HUES64 (cell line): Measurements from ENCODE around the gene ABHD2.

ENCODE experiments used
- H3K27ac ChIP-seq: 2 replicates; pipeline ENCODE4 v1.7.0; 2013; ENCODE audit warnings: low read depth, low read length, inconsistent platforms
- H3K27me3 ChIP-seq: 2 replicates; pipeline ENCODE4 v1.6.1; 2013; ENCODE audit warnings: mild to moderate bottlenecking, low read length; ENCODE audit not compliant: insufficient read depth
- H3K36me3 ChIP-seq: 2 replicates; pipeline ENCODE4 v1.6.1; 2013; ENCODE audit warnings: mild to moderate bottlenecking, low read length; ENCODE audit not compliant: insufficient read depth
- H3K4me1 ChIP-seq: 2 replicates; pipeline ENCODE4 v1.6.1; 2013; ENCODE audit warnings: mild to moderate bottlenecking, low read length, moderate library complexity; ENCODE audit not compliant: insufficient read depth
- H3K4me3 ChIP-seq: 2 replicates; pipeline ENCODE4 v1.5.1; 2013; ENCODE audit warnings: mild to moderate bottlenecking, low read length, moderate library complexity
- H3K9ac ChIP-seq: 2 replicates; pipeline ENCODE4 v1.6.1; 2013; ENCODE audit warnings: mild to moderate bottlenecking, low read depth, low read length
- H3K9me3 ChIP-seq: 2 replicates; pipeline ENCODE4 v1.6.1; 2013; ENCODE audit warnings: low read depth, low read length; ENCODE audit not compliant: insufficient read depth
- WGBS: fragments of 150-250, 120-280 bp; methylation state at CpG from one replicate; pipeline ENCODE4 v1.1.7; 2013; ENCODE audit warnings: missing lambda C conversion rate; 5-methylcytosine and 5-hydroxymethylcytosine counted together

Gene ABHD2

DNA sequence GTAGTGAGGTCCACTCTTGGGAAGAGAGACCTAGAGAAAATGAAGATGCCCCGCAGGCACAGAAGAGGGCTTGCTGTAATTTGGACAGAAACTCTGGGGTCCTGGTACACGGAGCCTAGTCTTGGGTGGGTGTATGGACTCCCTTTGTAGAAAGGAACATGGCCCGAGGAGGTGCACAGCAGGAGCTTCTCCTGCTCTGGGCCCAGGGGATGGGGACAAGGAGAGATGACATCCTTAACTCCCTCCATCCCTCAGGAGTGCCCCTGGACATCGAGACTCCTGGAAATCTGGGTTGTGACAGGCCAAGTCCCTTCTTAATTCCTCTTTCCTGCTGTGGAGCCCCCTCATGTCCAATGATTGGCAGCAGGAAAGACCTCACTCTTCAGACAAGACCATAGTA, 29.9 kb upstream of the ABHD2 start:
- Histone ChIP-seq H3K36me3 (no peaks in the 10 kb centered on the region), H3K9ac (no peak overlapping the region), H3K27me3 (no peaks in the 10 kb centered on the region), H3K4me3 (no peak overlapping the region), H3K27ac (no peak overlapping the region), H3K4me1 (no peaks in the 10 kb centered on the region), H3K9me3 (no peaks in the 10 kb centered on the region)
- 91% methylated on average over 4 of the region's 4 CpGs for WGBS

DNA sequence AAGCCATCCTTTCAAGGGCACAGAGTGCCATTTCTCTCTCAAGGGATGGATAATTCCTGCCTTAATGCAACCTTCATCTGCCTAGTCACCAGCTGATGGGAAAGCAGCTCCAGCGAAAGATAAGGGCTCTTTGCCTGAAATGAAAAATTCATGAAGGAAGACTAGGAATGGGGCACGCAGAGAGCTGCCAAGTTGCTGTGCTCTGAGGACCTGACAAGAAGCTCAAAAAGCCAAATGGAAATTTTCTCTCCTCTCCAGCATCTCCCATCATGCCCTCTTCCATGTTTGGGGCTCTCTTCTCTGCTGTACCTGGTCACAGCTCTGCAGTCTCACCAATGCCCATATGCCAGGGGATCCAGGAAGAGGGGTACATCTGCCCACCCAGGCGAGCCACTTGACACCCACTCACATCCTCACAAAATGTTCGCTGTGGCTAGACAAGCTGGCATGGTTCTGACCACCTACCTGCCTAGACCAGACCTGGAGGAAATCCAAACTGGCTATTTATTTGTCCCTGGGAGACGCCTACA, 29.3 kb upstream of the ABHD2 start:
- H3K4me1 ChIP-seq = no peaks in the 10 kb centered on the region
- H3K36me3 ChIP-seq = no peaks in the 10 kb centered on the region
- no peaks in the 10 kb centered on the region for H3K9me3 ChIP-seq
- H3K9ac ChIP-seq = no peak overlapping the region
- H3K27ac ChIP-seq = no peak overlapping the region
- H3K4me3 ChIP-seq = no peak overlapping the region
- WGBS = 96% methylated on average over 5 of the region's 5 CpGs
- H3K27me3 ChIP-seq = no peaks in the 10 kb centered on the region

DNA sequence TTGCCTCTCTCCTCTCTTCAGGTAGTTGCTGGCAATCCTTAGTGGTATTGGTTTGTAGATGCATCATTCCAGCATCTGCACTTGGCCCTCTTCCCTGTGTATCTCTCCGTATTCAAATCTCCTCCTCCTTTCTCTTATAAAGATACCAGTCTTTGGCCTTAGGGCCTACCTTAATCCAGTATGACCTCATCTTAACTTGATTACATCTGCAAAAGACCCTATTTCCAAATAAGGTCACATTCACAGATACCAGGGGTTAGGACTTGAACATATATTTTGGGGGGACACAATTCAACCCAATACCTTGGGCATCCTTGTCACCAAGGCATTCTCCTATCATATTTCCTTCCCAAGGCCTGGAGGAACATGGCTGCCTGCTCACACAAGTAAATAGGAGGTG, 22.0 kb upstream of the ABHD2 start:
- Histone ChIP-seq H3K36me3 (no peaks in the 10 kb centered on the region), H3K4me1 (no peaks in the 10 kb centered on the region), H3K4me3 (no peak overlapping the region), H3K27ac (no peak overlapping the region), H3K27me3 (no peaks in the 10 kb centered on the region), H3K9me3 (peaks cover 29% of the 10 kb centered on the region), H3K9ac (no peak overlapping the region)
- WGBS = 92% methylated on average over 1 of the region's 1 CpG

DNA sequence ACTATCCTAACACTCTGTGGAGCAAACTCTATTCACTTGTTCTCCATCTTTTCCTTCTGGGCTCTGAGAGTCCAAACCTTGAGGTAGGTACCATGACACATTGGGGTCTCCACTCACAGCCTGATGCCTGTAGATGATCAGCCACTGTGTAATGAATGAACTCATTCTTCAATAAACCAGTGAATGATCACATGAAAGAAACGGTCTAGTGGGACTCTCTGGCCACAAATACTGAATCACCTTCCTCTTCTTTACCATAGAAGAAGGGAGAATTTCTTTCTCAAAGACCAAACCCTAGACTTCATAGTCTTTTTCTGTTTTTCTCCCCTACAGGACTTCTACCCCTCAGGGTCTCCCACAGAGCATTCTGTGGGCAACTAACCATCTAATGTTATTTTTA, 20.5 kb upstream of the ABHD2 start:
- no peaks in the 10 kb centered on the region for H3K27me3 ChIP-seq

DNA sequence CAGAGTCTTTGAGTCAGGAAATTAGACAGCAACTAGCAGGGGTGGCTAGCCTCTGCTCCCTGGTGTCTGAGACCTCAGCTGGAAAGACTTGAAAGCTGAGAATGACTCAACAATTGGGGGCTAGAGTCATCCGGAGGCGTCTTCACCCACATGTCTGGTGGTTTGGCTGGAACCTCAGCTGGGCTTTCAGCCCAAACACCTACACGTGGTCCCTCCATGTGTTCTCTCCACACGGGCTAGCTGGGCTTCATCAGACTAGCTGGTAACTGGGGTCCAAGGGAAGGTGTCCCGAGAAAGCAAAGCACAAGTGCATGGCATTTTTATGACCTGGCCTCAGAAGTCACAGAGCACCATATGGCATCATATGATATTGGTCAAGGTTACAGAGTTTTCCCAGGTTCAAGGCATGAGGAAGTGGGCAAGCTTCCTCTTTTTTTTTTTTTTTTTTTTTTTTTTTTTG, 19.9 kb upstream of the ABHD2 start:
- Histone ChIP-seq H3K4me1 (no peaks in the 10 kb centered on the region), H3K9me3 (peaks cover 29% of the 10 kb centered on the region), H3K27me3 (no peaks in the 10 kb centered on the region), H3K36me3 (no peaks in the 10 kb centered on the region), H3K9ac (no peak overlapping the region), H3K4me3 (no peak overlapping the region), H3K27ac (no peak overlapping the region)
- WGBS = 90% methylated on average over 5 of the region's 5 CpGs

More for the DNA sequence above, 20.5 kb upstream of the ABHD2 start:
- Histone ChIP-seq H3K4me1 (no peaks in the 10 kb centered on the region), H3K4me3 (no peak overlapping the region), H3K9ac (no peak overlapping the region), H3K27ac (no peak overlapping the region), H3K9me3 (peaks cover 29% of the 10 kb centered on the region), H3K36me3 (no peaks in the 10 kb centered on the region)
- 70% methylated on average over 1 of the region's 1 CpG for WGBS

DNA sequence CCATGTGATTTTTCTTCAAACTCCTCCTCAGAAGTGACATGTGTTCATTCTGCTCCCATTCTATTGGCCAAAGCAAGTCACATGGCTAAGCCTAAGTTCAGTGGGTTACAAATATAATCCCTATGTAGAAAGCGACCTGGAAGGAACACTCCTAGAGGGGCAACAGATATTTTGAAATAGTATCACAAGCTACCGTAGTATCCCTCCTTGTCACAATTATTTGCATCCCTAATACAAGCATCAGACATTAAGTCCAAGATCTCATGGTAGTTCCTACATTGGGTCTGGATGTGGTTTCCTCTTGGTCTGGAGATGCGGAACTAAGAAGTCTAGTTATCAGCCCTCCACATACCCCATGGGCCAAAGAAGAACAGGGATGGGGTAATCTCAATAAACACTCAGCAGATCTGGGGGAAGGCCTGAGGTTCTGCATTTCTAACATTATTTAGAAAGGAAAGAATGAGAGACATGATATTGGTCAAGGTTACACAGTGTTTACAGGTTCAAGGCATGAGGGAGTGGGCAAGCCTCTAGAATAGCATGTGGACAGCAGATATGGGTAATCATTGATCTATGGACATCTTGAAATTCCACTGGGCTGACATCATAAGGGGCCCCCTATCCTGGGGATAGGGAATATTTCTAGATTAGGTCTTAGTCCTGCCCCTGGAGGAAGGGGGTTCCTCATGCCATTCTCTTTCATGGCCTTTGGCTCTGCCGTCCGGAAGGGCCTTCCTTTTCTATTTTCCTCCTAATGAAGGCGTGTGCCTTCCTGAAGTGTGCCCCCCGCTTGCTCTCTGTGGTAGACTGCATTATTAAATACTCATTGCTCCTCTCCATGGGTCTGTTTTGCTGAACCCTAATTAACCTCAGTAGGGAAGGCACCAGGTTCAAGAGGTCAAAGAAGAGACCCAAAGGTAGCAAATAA, 17.8 kb upstream of the ABHD2 start:
- H3K9ac ChIP-seq = no peak overlapping the region
- H3K9me3 ChIP-seq = peaks cover 29% of the 10 kb centered on the region
- WGBS = 96% methylated on average over 7 of the region's 7 CpGs
- H3K36me3 ChIP-seq = no peaks in the 10 kb centered on the region
- no peaks in the 10 kb centered on the region for H3K4me1 ChIP-seq
- H3K4me3 ChIP-seq = no peak overlapping the region
- H3K27me3 ChIP-seq = no peaks in the 10 kb centered on the region
- no peak overlapping the region for H3K27ac ChIP-seq

DNA sequence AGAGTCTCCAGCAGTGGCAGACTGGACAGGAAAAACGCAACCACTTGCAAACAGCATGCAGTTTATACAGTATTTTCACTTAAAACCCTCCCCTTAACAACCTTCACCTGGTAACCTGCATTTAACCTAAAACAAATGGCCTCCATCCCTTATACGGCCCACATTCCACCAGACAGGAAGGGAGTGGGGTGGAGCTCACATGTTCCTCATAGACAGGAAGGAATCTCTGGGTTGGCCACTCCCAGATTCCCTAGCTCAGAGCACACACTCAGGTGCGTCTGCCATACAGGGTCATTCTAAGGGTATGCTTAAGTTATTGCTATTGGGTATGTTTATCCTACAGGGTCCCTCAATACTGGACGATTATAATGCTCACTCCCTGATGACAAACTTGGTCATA, 16.8 kb upstream of the ABHD2 start:
- Histone ChIP-seq H3K27me3 (no peaks in the 10 kb centered on the region), H3K36me3 (no peaks in the 10 kb centered on the region), H3K27ac (no peak overlapping the region), H3K4me3 (no peak overlapping the region), H3K9ac (no peak overlapping the region), H3K9me3 (peaks cover 21% of the 10 kb centered on the region), H3K4me1 (no peaks in the 10 kb centered on the region)
- 84% methylated on average over 4 of the region's 4 CpGs for WGBS

DNA sequence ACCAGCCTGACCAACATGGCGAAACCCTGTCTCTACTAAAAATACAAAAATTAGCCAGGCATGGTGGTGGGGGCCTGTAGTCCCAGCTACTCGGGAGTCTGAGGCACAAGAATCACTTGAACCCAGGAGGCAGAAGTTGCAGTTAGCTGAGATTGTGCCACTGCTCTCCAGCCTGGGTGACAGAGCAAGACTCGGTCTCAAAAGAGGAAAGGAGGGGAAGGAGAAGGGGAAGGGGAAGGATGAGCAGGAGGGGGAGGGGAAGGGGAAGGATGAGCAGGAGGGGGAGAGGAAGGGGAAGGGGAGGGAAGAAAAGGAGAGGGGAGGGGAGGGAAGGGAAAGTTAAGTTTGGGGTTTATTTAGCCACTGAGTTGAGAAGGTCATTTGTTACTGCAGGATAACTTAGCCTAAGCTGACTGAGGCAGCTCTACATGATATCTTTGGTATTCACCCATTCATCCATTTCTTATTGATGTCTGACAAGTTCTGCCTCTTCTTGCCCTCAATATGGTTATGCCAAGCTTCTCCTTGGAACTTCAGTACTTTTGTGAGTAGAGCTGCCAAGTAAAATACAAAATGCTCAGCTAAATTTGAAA, 15.9 kb upstream of the ABHD2 start:
- Histone ChIP-seq H3K27me3 (no peaks in the 10 kb centered on the region), H3K4me3 (no peak overlapping the region), H3K4me1 (no peaks in the 10 kb centered on the region), H3K27ac (no peak overlapping the region), H3K36me3 (no peaks in the 10 kb centered on the region), H3K9ac (no peak overlapping the region), H3K9me3 (peaks cover 12% of the 10 kb centered on the region)
- WGBS = 85% methylated on average over 3 of the region's 3 CpGs

DNA sequence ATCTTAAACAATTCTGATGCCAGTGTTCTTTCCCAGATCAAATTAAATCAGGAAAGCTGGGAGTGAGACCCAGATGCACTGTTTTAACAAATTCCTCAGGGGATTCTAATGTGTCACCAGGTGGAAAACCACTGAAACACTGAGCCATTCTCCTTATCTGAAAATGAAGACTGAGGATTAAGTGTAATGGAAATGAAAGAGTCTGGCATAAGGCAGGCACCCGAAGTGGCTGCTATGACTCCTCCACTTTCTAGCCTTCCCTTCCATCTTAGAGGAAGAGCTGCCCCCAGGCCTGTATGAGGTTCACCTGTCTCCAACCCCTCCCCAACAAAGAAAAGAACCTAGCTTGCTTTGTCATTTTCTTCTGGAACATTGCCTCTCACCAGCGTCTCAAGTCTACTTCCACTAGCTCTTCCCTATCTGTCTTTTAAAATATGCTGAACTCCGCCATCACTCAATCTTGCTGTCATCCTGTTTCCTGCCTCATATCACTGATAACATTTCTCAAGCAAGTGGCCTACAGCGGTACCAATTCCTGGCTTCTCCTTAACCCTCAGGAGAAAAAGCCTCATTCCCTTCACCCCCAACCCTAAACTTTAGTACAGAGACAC, 13.7 kb upstream of the ABHD2 start:
- H3K27me3 ChIP-seq = no peaks in the 10 kb centered on the region
- H3K9me3 ChIP-seq = no peaks in the 10 kb centered on the region
- no peak overlapping the region for H3K4me3 ChIP-seq
- no peak overlapping the region for H3K27ac ChIP-seq
- 93% methylated on average over 4 of the region's 4 CpGs for WGBS
- no peak overlapping the region for H3K9ac ChIP-seq
- no peaks in the 10 kb centered on the region for H3K36me3 ChIP-seq
- H3K4me1 ChIP-seq = peaks cover 1% of the 10 kb centered on the region; the same call in 1 of the 2 replicates

DNA sequence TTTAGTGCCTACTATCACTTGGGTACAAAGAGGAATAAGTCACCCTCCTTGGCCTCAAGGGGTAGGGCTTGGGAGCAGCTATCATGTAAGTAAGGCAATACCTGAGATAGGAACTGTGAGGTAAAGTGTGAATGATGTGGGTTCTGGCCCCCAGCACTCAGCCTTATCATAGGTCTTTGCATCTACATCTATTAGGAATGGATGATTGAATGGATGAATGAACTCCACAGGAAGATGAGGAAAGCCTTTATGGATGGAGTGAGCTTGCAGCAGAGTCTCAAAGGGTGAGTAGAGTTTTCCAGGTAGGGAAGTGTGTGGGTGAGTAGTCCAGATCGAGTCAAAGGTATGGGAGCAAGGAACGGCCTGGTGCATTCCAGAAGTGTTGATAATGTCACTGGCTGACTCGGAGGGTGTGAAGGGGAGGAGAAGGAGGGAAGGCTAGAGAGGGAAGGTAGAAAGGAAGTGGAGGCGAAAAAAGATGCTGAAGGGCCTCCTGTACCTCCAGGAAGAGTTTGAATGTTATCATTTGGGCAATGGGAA, 13.1 kb upstream of the ABHD2 start:
- Histone ChIP-seq H3K4me3 (no peak overlapping the region), H3K27me3 (no peaks in the 10 kb centered on the region), H3K36me3 (no peaks in the 10 kb centered on the region), H3K9ac (no peak overlapping the region), H3K27ac (no peak overlapping the region), H3K4me1 (peaks cover 4% of the 10 kb centered on the region), H3K9me3 (no peaks in the 10 kb centered on the region)
- WGBS = 81% methylated on average over 4 of the region's 4 CpGs

DNA sequence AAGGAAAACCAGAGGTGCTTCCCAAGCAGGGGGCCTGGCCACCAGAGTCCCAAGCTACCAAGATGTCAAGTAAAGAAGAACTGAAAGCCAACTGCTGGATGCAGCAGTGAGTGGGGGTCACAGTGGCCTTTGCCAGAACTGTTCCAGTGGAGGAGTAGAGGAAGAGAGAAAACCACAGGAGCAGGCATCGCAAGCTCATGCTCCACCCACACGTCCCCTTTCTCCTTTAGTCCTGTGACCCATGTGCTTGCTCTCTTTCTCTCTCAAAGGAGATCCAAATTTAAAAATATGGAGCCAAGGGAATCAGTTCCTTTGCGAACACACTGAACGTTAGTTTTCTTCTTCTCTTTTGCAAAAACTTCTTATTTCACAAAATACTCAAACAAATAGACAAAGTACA, 12.4 kb upstream of the ABHD2 start:
- 85% methylated on average over 4 of the region's 4 CpGs for WGBS
- no peak overlapping the region for H3K9ac ChIP-seq
- peaks cover 4% of the 10 kb centered on the region for H3K4me1 ChIP-seq
- H3K36me3 ChIP-seq = no peaks in the 10 kb centered on the region
- no peaks in the 10 kb centered on the region for H3K9me3 ChIP-seq
- H3K4me3 ChIP-seq = no peak overlapping the region
- H3K27me3 ChIP-seq = no peaks in the 10 kb centered on the region
- H3K27ac ChIP-seq = no peak overlapping the region
